SU-DHL-6 (cell line): Measurements from ENCODE around the gene FBXO17.

Experiments
- H2AFZ ChIP-seq: fragments of 200-600 bp; sonication (generic); 2 replicates; pipeline ENCODE4 v1.6.1; 2014; ENCODE audit warnings: low read depth, mild to moderate bottlenecking, moderate library complexity, mixed read lengths, antibody characterized with exemption, low read length; ENCODE audit not compliant: severe bottlenecking
- H3F3A ChIP-seq: fragments of 200-600 bp; shearing (Covaris generic); 2 replicates; pipeline ENCODE4 v1.6.0; 2016; ENCODE audit warnings: antibody characterized with exemption, mild to moderate bottlenecking; ENCODE audit not compliant: insufficient read depth
- H3K27ac ChIP-seq: fragments of 200-600 bp; sonication (generic); 2 replicates; pipeline ENCODE4 v1.5.1; 2016; ENCODE audit warnings: low read depth, mild to moderate bottlenecking, low read length, moderate library complexity, mixed read lengths
- H3K27me3 ChIP-seq: fragments of 200-600 bp; sonication (generic), shearing (Covaris generic); 2 replicates; pipeline ENCODE4 v1.6.0; 2014; ENCODE audit warnings: mild to moderate bottlenecking, low read length
- H3K36me3 ChIP-seq: fragments of 200-600 bp; sonication (generic); 2 replicates; pipeline ENCODE4 v1.6.1; 2014; ENCODE audit warnings: mild to moderate bottlenecking, low read length, mixed read lengths
- H3K4me2 ChIP-seq: fragments of 300-600, 200-600 bp; shearing (Covaris generic), sonication (generic); 2 replicates; pipeline ENCODE4 v1.6.0; 2014; ENCODE audit warnings: low read length, low read depth, mild to moderate bottlenecking; ENCODE audit not compliant: poor library complexity, severe bottlenecking
- H3K4me3 ChIP-seq: fragments of 200-600 bp; sonication (generic); 2 replicates; pipeline ENCODE4 v1.5.1; 2014; ENCODE audit warnings: antibody characterized with exemption, low read length, mild to moderate bottlenecking, mixed read lengths; ENCODE audit not compliant: insufficient read depth, poor library complexity, severe bottlenecking
- H3K79me2 ChIP-seq: fragments of 200-600 bp; sonication (generic); 2 replicates; pipeline ENCODE4 v1.6.1; 2014; ENCODE audit warnings: mild to moderate bottlenecking, low read length, moderate library complexity; ENCODE audit not compliant: insufficient read depth
- H3K9ac ChIP-seq: fragments of 200-600 bp; sonication (generic); 2 replicates; pipeline ENCODE4 v1.7.0; 2014; ENCODE audit warnings: mild to moderate bottlenecking, low read length
- H3K9me2 ChIP-seq: fragments of 200-600 bp; sonication (generic); replicated peaks from 2 replicates; pipeline ENCODE4 v1.6.1; 2014; ENCODE audit warnings: low read length; ENCODE audit not compliant: insufficient read depth
- H3K9me3 ChIP-seq: fragments of 200-600 bp; sonication (generic); 2 replicates; pipeline ENCODE4 v1.6.1; 2014; ENCODE audit warnings: low read length, mixed read lengths; ENCODE audit not compliant: insufficient read depth
- H4K20me1 ChIP-seq: fragments of 200-600 bp; sonication (generic); 2 replicates; pipeline ENCODE4 v1.6.1; 2014; ENCODE audit warnings: low read depth, mild to moderate bottlenecking, antibody characterized with exemption, low read length, moderate library complexity, mixed read lengths
- EZH2phosphoT487 ChIP-seq: fragments of 200-600 bp; sonication (generic), shearing (Covaris generic); conservative IDR thresholded peaks from 2 replicates; pipeline ENCODE4 v1.6.1; 2018; ENCODE audit warnings: mild to moderate bottlenecking, antibody characterized with exemption, low read length, moderate library complexity, mixed read lengths
- TF ChIP-seq, protein P1 (sequence below): fragments of 200-600 bp; sonication (generic); IDR thresholded peaks from one replicate; pipeline ENCODE4 v1.5.1; 2017; ENCODE audit warnings: antibody characterized with exemption, mild to moderate bottlenecking, low read length, moderate library complexity; ENCODE audit not compliant: insufficient read depth, poor library complexity, severe bottlenecking

The FBXO17 gene

GRCh38 chr19:38931521-38931793, 44.1 kb downstream of the FBXO17 start:
- peaks cover 11% of the 10 kb centered on the region for H3K36me3 ChIP-seq
- H3K9me3 ChIP-seq, result peaks cover 6% of the 10 kb centered on the region; the same call in 1 of the 2 replicates
- no peaks in the 10 kb centered on the region for H3K27me3 ChIP-seq
- no peak overlapping the region for H2AFZ ChIP-seq
- H3K9me2 ChIP-seq, result no peaks in the 10 kb centered on the region
- peak overlapping the region; percentile 72 for H3K9ac ChIP-seq
- TF ChIP-seq, protein P1, sequence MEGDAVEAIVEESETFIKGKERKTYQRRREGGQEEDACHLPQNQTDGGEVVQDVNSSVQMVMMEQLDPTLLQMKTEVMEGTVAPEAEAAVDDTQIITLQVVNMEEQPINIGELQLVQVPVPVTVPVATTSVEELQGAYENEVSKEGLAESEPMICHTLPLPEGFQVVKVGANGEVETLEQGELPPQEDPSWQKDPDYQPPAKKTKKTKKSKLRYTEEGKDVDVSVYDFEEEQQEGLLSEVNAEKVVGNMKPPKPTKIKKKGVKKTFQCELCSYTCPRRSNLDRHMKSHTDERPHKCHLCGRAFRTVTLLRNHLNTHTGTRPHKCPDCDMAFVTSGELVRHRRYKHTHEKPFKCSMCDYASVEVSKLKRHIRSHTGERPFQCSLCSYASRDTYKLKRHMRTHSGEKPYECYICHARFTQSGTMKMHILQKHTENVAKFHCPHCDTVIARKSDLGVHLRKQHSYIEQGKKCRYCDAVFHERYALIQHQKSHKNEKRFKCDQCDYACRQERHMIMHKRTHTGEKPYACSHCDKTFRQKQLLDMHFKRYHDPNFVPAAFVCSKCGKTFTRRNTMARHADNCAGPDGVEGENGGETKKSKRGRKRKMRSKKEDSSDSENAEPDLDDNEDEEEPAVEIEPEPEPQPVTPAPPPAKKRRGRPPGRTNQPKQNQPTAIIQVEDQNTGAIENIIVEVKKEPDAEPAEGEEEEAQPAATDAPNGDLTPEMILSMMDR, result no peak
- TF ChIP-seq EZH2phosphoT487, result no peak
- H3F3A ChIP-seq, result no peaks in the 10 kb centered on the region
- peaks cover 51% of the 10 kb centered on the region for H3K79me2 ChIP-seq
- no peak overlapping the region for H3K27ac ChIP-seq
- peak overlapping the region; percentile 74 for H3K4me3 ChIP-seq
- H4K20me1 ChIP-seq, result no peaks in the 10 kb centered on the region
- H3K4me2 ChIP-seq, result peak overlapping the region; percentile 58

- H3F3A ChIP-seq, result no peaks in the 10 kb centered on the region
- H3K4me3 ChIP-seq, result peak within 1 kb of the TSS; percentile 74
- TF ChIP-seq EZH2phosphoT487, result no peak
- TF ChIP-seq, protein P1, result no peak
- no peaks in the 10 kb centered on the region for H4K20me1 ChIP-seq
- peak within 1 kb of the TSS; percentile 72 for H3K4me2 ChIP-seq
- H3K9me2 ChIP-seq, result no peaks in the 10 kb centered on the region
- no peaks in the 10 kb centered on the region for H3K27me3 ChIP-seq
- H3K9me3 ChIP-seq, result peaks cover 6% of the 10 kb centered on the region; the same call in 1 of the 2 replicates
- H2AFZ ChIP-seq, result peak within 1 kb of the TSS; percentile 66
- peaks cover 11% of the 10 kb centered on the region for H3K36me3 ChIP-seq
- H3K9ac ChIP-seq, result peak within 1 kb of the TSS; percentile 72
- peaks cover 51% of the 10 kb centered on the region for H3K79me2 ChIP-seq
- peak within 1 kb of the TSS; percentile 86 for H3K27ac ChIP-seq
These were observed 44.6 kb downstream of the FBXO17 start, which contains the start of gene MRPS12 for GRCh38 chr19:38930776-38931520. TSS of gene MRPS12 (plus strand) at chr19:38930944. CDS start at chr19:38931295, 351 bp downstream.

- Histone ChIP-seq H3K27ac (peak within 1 kb of the TSS; percentile 86), H3K4me2 (peak within 1 kb of the TSS; percentile 72), H3K36me3 (peaks cover 11% of the 10 kb centered on the region), H3K9me3 (peaks cover 6% of the 10 kb centered on the region; the same call in 1 of the 2 replicates), H3K9me2 (no peaks in the 10 kb centered on the region), H3K4me3 (peak within 1 kb of the TSS; percentile 74), H2AFZ (peak within 1 kb of the TSS; percentile 66), H4K20me1 (no peaks in the 10 kb centered on the region), H3K79me2 (peaks cover 51% of the 10 kb centered on the region), H3F3A (no peaks in the 10 kb centered on the region), H3K27me3 (no peaks in the 10 kb centered on the region), H3K9ac (peak within 1 kb of the TSS; percentile 72)
- no peak for TF ChIP-seq EZH2phosphoT487
- TF ChIP-seq, protein P1, result peak; percentile 100
These were observed 45.4 kb downstream of the FBXO17 start, which contains the start of gene SARS2 for GRCh38 chr19:38929929-38930775. TSS of gene SARS2 (minus strand) at chr19:38930763. CDS start at chr19:38930736, 27 bp downstream.
